GM12873 (cell line): ENCODE results near the gene TMEM215.

ENCODE experiments used
- TF ChIP-seq, protein P1 (sequence below): IDR thresholded peaks from 2 replicates; pipeline ENCODE4 v1.5.1; 2012; ENCODE audit warnings: low read depth, mild to moderate bottlenecking, moderate library complexity, low read length, control low read depth; ENCODE audit not compliant: insufficient read depth; ENCODE audit errors: missing control alignments

The TMEM215 gene, protein sequence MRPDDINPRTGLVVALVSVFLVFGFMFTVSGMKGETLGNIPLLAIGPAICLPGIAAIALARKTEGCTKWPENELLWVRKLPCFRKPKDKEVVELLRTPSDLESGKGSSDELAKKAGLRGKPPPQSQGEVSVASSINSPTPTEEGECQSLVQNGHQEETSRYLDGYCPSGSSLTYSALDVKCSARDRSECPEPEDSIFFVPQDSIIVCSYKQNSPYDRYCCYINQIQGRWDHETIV

DNA sequence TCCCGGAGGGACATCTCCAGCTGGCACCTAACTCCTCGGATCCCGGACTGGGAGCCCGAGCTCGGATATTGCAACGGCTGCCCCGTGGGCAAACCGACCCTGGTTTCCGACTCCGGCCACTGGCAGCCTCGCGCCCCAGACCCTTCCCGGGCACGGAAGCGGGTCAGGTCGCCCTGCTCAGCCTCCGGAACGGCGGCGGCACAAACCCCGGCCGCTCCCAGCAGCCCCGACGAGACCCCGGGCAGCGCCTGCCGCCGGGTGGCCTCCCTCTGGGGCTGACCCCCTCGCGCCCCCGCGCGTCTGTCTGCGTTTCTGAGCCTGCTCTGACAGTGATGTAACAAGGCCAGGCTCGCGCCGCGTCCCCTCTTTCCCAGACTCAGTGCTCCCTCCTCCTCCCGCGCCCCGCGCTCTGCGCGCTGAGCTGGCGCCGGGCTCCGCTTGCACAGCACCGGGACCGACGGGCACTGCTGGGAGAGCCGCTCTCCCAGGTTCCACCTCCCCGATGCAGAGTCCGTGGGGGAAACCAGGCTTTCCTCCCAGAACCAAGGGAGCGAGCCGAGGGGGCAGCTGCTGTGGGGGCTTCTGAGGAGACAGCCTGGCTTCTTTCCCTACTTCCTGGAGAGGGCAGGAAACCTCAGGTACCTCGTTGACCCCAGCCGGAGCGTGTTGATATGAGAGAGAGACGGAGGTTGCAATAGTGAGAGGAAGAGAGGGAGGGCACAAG lies at the start of gene TMEM215:
TMEM215 (plus strand) TSS at position 373 of the 724 bp plus-strand sequence. CDS start 644 bp downstream, outside the sequence.
- TF ChIP-seq, protein P1, sequence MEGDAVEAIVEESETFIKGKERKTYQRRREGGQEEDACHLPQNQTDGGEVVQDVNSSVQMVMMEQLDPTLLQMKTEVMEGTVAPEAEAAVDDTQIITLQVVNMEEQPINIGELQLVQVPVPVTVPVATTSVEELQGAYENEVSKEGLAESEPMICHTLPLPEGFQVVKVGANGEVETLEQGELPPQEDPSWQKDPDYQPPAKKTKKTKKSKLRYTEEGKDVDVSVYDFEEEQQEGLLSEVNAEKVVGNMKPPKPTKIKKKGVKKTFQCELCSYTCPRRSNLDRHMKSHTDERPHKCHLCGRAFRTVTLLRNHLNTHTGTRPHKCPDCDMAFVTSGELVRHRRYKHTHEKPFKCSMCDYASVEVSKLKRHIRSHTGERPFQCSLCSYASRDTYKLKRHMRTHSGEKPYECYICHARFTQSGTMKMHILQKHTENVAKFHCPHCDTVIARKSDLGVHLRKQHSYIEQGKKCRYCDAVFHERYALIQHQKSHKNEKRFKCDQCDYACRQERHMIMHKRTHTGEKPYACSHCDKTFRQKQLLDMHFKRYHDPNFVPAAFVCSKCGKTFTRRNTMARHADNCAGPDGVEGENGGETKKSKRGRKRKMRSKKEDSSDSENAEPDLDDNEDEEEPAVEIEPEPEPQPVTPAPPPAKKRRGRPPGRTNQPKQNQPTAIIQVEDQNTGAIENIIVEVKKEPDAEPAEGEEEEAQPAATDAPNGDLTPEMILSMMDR, result no peak

DNA sequence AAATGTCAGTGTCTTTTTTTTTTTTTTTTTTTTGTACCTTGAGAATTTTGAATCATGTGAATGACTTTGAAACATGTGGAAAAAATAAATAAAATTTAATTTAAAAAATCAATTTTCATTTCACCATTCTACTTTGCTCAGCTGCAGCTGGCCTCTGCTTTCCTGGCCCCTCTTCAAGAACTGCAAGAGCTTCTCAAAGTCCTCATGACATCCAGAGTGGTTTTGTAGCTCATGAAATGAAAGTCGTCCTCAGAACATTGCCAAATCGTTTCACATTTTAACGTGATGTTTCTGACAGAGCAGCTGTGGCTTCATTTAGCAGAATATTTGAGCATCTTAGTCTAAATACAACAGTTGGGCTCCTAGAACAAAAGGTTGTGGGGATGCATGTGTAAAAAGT lies 47.9 kb upstream of the TMEM215 start:
- TF ChIP-seq, protein P1, result no peak

DNA sequence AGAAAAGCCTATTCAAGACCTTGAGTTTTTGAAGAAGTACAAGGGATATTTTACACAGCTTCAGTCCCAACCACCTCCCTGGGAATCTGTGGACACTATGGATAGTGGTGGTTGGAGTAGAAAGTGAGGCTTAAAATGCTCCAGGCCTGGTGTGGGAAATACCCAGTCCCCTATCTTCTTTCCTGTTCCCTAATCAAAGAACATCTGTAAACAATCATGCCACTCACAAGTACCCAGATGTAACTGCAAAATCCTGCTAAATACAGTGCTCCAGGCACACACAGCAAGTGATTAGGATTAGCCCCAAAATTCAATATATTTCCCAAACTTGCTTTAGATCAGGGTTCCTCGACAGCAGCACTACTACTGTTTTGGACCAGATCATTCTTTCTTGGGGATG lies 46.0 kb upstream of the TMEM215 start:
- TF ChIP-seq, protein P1, result no peak

DNA sequence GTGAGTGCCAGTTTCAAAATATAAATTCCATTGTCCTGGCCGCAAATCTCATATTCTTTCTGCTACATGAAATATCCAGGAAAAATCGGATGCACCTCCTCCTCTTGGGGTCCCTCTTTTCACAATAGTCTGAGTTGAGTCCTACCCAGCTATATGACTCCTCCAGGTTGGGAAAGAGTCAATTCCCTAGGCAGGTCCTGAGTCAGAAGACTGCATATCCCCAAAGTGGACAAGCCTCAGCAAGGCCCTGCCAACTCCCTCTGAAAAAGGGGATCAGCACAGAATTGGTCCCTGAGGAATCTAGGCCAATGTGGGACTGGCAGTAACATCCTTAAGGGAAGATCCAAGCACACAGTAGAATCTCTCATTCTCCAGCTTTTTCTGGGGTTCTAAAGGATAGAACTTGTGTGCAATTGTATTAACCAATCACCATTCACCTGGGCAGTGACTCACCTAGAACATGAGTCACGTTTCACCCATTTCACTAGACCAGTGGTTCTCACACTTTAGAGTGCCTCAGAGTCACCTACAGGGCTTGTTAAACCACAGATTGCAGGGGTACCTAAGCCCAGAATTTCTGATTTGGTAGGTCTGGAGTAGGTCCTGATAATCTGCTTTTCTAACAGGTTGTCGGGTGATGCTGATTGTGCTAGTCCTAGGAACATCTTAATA lies 44.7 kb upstream of the TMEM215 start:
- TF ChIP-seq, protein P1, result no peak

DNA sequence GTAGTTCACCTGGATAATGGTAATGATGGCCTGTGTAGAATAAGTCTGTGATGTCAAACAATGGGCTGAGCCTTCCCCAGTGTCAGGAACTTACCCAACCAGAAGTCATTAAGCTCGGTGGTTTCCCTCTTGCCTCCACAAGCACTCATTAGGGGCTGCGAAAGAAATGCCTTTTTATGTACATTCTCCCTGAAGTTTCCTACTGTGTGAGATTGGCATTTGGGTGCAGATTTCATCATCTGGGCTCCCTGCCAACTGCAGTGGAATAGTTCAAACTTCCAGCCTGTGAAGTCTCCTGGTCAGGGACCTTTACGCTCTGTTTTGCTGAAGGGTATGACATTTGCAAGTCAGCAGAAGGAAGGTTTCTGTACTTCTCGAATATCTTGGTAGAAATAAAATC lies 41.6 kb upstream of the TMEM215 start:
- TF ChIP-seq, protein P1, result no peak

DNA sequence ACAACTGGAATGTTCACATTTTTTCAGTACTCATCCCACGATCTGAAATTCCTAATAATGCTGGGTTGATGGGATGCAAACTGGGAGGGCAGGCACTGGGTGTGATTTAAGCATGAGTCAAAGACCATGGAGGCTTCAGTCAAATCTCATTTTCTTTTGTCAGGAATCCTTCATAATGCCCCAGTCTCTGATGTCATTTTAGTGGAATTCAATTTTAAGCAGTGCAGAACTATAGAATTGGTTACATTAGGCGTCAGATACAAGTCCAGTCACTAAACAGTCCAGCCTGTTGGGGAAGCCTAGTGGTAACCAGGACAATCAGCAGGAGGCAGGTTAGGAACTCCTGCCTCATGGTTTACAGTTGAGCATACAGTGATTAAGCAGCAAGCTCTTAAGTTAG lies 41.0 kb upstream of the TMEM215 start:
- TF ChIP-seq, protein P1, result no peak

DNA sequence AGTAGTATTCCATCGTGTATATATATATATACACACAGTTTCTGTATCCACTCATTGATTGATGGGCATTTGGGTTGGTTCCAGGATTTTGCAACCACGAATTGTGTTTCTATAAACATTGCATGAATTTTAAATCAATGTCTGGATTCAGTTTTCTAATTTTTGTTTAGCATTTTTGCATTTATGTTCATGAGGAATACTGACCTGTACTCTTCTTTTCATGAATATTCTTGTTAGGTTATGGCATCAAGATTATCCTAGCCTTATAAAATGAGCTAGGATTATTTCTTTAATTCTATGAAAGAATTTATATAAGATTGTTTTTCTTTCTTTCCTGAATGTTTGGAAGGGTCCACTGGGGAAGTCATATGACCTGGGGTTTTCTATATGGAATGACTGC lies 35.3 kb upstream of the TMEM215 start:
- TF ChIP-seq, protein P1, result no peak
